Stomach smooth muscle (tissue), 2 donors: Measurements from ENCODE around the gene ANKRD66.

Experiments
- H3K27ac ChIP-seq: one replicate; pipeline ENCODE4 v1.7.0; 2013; ENCODE audit warnings: mild to moderate bottlenecking, low read length, inconsistent platforms
- H3K27me3 ChIP-seq, 2 donors: one replicate each; pipeline ENCODE4 v1.7.0; 2013; ENCODE audit warnings: low read length in 2 of 2; ENCODE audit not compliant: insufficient read depth in 2 of 2, control insufficient read depth in 1 of 2
- H3K36me3 ChIP-seq, 2 donors: one replicate each; pipeline ENCODE4 v1.7.0; 2013; ENCODE audit warnings: low read length in 2 of 2; ENCODE audit not compliant: control insufficient read depth in 2 of 2, insufficient read depth in 2 of 2
- H3K4me1 ChIP-seq: one replicate; pipeline ENCODE4 v1.7.0; 2013; ENCODE audit warnings: low read length; ENCODE audit not compliant: control insufficient read depth, insufficient read depth
- H3K4me3 ChIP-seq, 2 donors: one replicate each; pipeline ENCODE4 v1.7.0; 2013; ENCODE audit warnings: low read length in 2 of 2
- H3K9ac ChIP-seq, 2 donors: one replicate each; pipeline ENCODE4 v1.7.0; 2013; ENCODE audit warnings: low read length in 2 of 2, mild to moderate bottlenecking in 1 of 2
- H3K9me3 ChIP-seq, 2 donors: one replicate each; pipeline ENCODE4 v1.7.0; 2013; ENCODE audit warnings: low read length in 2 of 2; ENCODE audit not compliant: control insufficient read depth in 2 of 2
- donor health status: healthy.
- donor health status: Pancreatic carcinoma.

ANKRD66 gene

GRCh38 chr6:46746696-46747095 is at the start of gene ANKRD66:
ANKRD66 (plus strand) TSS chr6:46746933; CDS start chr6:46751949, 5,016 bp downstream.
- Histone ChIP-seq H3K27me3 (no peaks in the 10 kb centered on the region), H3K9me3 (no peaks in the 10 kb centered on the region), H3K4me1 (no peaks in the 10 kb centered on the region), H3K27ac (no peak within 1 kb of the TSS), H3K4me3 (no peak within 1 kb of the TSS), H3K9ac (no peak within 1 kb of the TSS), H3K36me3 (no peaks in the 10 kb centered on the region)

GRCh38 chr6:46699970-46700369 is 46.8 kb upstream of the ANKRD66 start:
- Histone ChIP-seq H3K4me3 (no peak overlapping the region), H3K36me3 (no peaks in the 10 kb centered on the region), H3K27me3 (no peaks in the 10 kb centered on the region), H3K9me3 (no peaks in the 10 kb centered on the region), H3K4me1 (no peaks in the 10 kb centered on the region), H3K9ac (no peak overlapping the region), H3K27ac (no peak overlapping the region)

GRCh38 chr6:46704562-46704961 is 42.2 kb upstream of the ANKRD66 start:
- no peaks in the 10 kb centered on the region for H3K4me1 ChIP-seq
- no peak overlapping the region for H3K9ac ChIP-seq
- no peak overlapping the region for H3K4me3 ChIP-seq
- H3K27ac ChIP-seq: no peak overlapping the region
- no peaks in the 10 kb centered on the region for H3K36me3 ChIP-seq
- no peaks in the 10 kb centered on the region for H3K27me3 ChIP-seq
- H3K9me3 ChIP-seq: no peaks in the 10 kb centered on the region

- no peak overlapping the region for H3K4me3 ChIP-seq
- H3K4me1 ChIP-seq: no peaks in the 10 kb centered on the region
- no peak overlapping the region for H3K9ac ChIP-seq
- H3K27me3 ChIP-seq: no peaks in the 10 kb centered on the region
- H3K36me3 ChIP-seq: no peaks in the 10 kb centered on the region
- no peaks in the 10 kb centered on the region for H3K9me3 ChIP-seq
- no peak overlapping the region for H3K27ac ChIP-seq
Observed at GRCh38 chr6:46706464-46706863, 40.3 kb upstream of the ANKRD66 start.

GRCh38 chr6:46711491-46711890 is 35.2 kb upstream of the ANKRD66 start:
- Histone ChIP-seq H3K36me3 (no peaks in the 10 kb centered on the region), H3K4me1 (no peaks in the 10 kb centered on the region), H3K27me3 (no peaks in the 10 kb centered on the region), H3K27ac (no peak overlapping the region), H3K9me3 (no peaks in the 10 kb centered on the region), H3K4me3 (no peak overlapping the region), H3K9ac (no peak overlapping the region)

GRCh38 chr6:46715141-46715540 is 31.6 kb upstream of the ANKRD66 start:
- H3K4me3 ChIP-seq: no peak overlapping the region
- H3K4me1 ChIP-seq: no peaks in the 10 kb centered on the region
- H3K27ac ChIP-seq: no peak overlapping the region
- H3K36me3 ChIP-seq: no peaks in the 10 kb centered on the region
- H3K27me3 ChIP-seq: peaks cover 0 to 2% of the 10 kb centered on the region in 2 donors
- no peak overlapping the region for H3K9ac ChIP-seq
- H3K9me3 ChIP-seq: no peaks in the 10 kb centered on the region

- no peak overlapping the region for H3K27ac ChIP-seq
- H3K4me1 ChIP-seq: no peaks in the 10 kb centered on the region
- H3K4me3 ChIP-seq: no peak overlapping the region
- H3K9ac ChIP-seq: no peak overlapping the region
- no peaks in the 10 kb centered on the region for H3K9me3 ChIP-seq
- no peaks in the 10 kb centered on the region for H3K36me3 ChIP-seq
- peaks cover 0 to 2% of the 10 kb centered on the region in 2 donors for H3K27me3 ChIP-seq
Observed at GRCh38 chr6:46719099-46719498, 27.6 kb upstream of the ANKRD66 start.

- Histone ChIP-seq H3K4me3 (no peak overlapping the region), H3K27me3 (peaks cover 0 to 2% of the 10 kb centered on the region in 2 donors), H3K4me1 (no peaks in the 10 kb centered on the region), H3K36me3 (no peaks in the 10 kb centered on the region), H3K27ac (no peak overlapping the region), H3K9ac (no peak overlapping the region), H3K9me3 (no peaks in the 10 kb centered on the region)
Observed at GRCh38 chr6:46720401-46720800, 26.3 kb upstream of the ANKRD66 start.

- no peak overlapping the region for H3K4me3 ChIP-seq
- H3K36me3 ChIP-seq: no peaks in the 10 kb centered on the region
- H3K9ac ChIP-seq: no peak overlapping the region
- H3K27ac ChIP-seq: no peak overlapping the region
- H3K9me3 ChIP-seq: no peaks in the 10 kb centered on the region
- peaks cover 3% of the 10 kb centered on the region for H3K4me1 ChIP-seq
- H3K27me3 ChIP-seq: peaks cover 0 to 5% of the 10 kb centered on the region in 2 donors
Observed at GRCh38 chr6:46729787-46730326, 16.9 kb upstream of the ANKRD66 start.

- Histone ChIP-seq H3K9me3 (no peaks in the 10 kb centered on the region), H3K27me3 (peaks cover 5 to 13% of the 10 kb centered on the region in 2 donors), H3K27ac (no peak overlapping the region), H3K9ac (no peak overlapping the region), H3K4me3 (no peak overlapping the region), H3K4me1 (peaks cover 10% of the 10 kb centered on the region), H3K36me3 (no peaks in the 10 kb centered on the region)
Observed at GRCh38 chr6:46730921-46731461, 15.7 kb upstream of the ANKRD66 start.

GRCh38 chr6:46733341-46733801 is 13.4 kb upstream of the ANKRD66 start:
- Histone ChIP-seq H3K36me3 (no peaks in the 10 kb centered on the region), H3K4me3 (no peak overlapping the region), H3K4me1 (peaks cover 10% of the 10 kb centered on the region), H3K9me3 (no peaks in the 10 kb centered on the region), H3K27ac (no peak overlapping the region), H3K27me3 (peaks cover 11 to 15% of the 10 kb centered on the region in 2 donors), H3K9ac (no peak overlapping the region)
